Parathyroid adenoma (tissue), 2 donors: Measurements from ENCODE around the gene TNPO1.

Experiments used
- H2AFZ ChIP-seq: fragments of 300-600 bp; sonication (generic); one replicate; pipeline ENCODE4 v1.7.0; 2017; ENCODE audit warnings: antibody characterized with exemption, mild to moderate bottlenecking
- H3K27ac ChIP-seq: fragments of 300-600 bp; sonication (generic); one replicate; pipeline ENCODE4 v1.7.0; 2017
- H3K27me3 ChIP-seq: fragments of 300-600 bp; sonication (generic); one replicate; pipeline ENCODE4 v1.7.0; 2017; ENCODE audit warnings: low read length; ENCODE audit not compliant: control insufficient read depth, insufficient read depth
- H3K36me3 ChIP-seq: fragments of 300-600 bp; sonication (generic); one replicate; pipeline ENCODE4 v1.7.0; 2017; ENCODE audit warnings: low read length; ENCODE audit not compliant: control insufficient read depth, insufficient read depth
- H3K4me1 ChIP-seq: fragments of 300-600 bp; sonication (generic); one replicate; pipeline ENCODE4 v1.7.0; 2017; ENCODE audit warnings: control low read depth
- H3K4me2 ChIP-seq: fragments of 300-600 bp; sonication (generic); one replicate; pipeline ENCODE4 v1.7.0; 2017; ENCODE audit warnings: low read length
- H3K4me3 ChIP-seq: fragments of 300-600 bp; sonication (generic); one replicate; pipeline ENCODE4 v1.7.0; 2017; ENCODE audit warnings: low read depth, low read length
- H3K79me2 ChIP-seq: fragments of 300-600 bp; sonication (generic); one replicate; pipeline ENCODE4 v1.7.0; 2017; ENCODE audit warnings: control low read depth
- H3K9ac ChIP-seq: fragments of 300-600 bp; sonication (generic); one replicate; pipeline ENCODE4 v1.7.0; 2017; ENCODE audit warnings: mild to moderate bottlenecking
- H3K9me3 ChIP-seq: fragments of 300-600 bp; sonication (generic); one replicate; pipeline ENCODE4 v1.7.0; 2017; ENCODE audit warnings: low read length; ENCODE audit not compliant: control insufficient read depth
- TF ChIP-seq, protein P1 (sequence below): fragments of 300-600 bp; sonication (generic); IDR thresholded peaks from one replicate; pipeline ENCODE4 v1.7.0; 2017; ENCODE audit warnings: antibody characterized with exemption, mild to moderate bottlenecking
- donor health status: primary hyperparathyroidism.

Gene TNPO1

DNA sequence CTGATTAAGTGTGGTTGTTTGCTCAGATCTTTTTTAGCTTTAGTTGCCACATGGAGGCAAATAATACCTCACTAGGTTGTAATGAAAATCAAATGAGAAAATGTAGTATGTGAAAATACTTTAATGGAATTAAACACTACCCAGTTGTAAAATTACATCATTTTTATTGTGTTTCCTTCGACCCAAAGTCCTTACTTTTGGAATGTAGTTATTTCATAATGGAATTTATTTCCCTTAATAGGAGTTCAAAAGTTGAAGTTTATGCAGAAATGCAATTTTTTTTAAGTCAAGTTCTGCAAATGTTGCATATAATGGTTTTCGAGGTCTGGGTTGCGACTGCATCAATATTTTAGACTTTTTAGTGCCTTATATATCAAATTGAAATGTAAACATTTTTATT is 31.0 kb downstream of the TNPO1 start:
- Histone ChIP-seq H3K4me3 (peak overlapping the region; percentile 95), H3K9ac (no peak overlapping the region), H3K79me2 (peaks cover 21% of the 10 kb centered on the region), H3K27me3 (no peaks in the 10 kb centered on the region), H3K27ac (peak overlapping the region; percentile 88), H3K9me3 (no peaks in the 10 kb centered on the region), H3K4me2 (peak overlapping the region; percentile 70), H3K4me1 (peaks cover 18% of the 10 kb centered on the region), H3K36me3 (no peaks in the 10 kb centered on the region), H2AFZ (peak overlapping the region; percentile 90)
- TF ChIP-seq, protein P1, sequence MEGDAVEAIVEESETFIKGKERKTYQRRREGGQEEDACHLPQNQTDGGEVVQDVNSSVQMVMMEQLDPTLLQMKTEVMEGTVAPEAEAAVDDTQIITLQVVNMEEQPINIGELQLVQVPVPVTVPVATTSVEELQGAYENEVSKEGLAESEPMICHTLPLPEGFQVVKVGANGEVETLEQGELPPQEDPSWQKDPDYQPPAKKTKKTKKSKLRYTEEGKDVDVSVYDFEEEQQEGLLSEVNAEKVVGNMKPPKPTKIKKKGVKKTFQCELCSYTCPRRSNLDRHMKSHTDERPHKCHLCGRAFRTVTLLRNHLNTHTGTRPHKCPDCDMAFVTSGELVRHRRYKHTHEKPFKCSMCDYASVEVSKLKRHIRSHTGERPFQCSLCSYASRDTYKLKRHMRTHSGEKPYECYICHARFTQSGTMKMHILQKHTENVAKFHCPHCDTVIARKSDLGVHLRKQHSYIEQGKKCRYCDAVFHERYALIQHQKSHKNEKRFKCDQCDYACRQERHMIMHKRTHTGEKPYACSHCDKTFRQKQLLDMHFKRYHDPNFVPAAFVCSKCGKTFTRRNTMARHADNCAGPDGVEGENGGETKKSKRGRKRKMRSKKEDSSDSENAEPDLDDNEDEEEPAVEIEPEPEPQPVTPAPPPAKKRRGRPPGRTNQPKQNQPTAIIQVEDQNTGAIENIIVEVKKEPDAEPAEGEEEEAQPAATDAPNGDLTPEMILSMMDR = no peak

DNA sequence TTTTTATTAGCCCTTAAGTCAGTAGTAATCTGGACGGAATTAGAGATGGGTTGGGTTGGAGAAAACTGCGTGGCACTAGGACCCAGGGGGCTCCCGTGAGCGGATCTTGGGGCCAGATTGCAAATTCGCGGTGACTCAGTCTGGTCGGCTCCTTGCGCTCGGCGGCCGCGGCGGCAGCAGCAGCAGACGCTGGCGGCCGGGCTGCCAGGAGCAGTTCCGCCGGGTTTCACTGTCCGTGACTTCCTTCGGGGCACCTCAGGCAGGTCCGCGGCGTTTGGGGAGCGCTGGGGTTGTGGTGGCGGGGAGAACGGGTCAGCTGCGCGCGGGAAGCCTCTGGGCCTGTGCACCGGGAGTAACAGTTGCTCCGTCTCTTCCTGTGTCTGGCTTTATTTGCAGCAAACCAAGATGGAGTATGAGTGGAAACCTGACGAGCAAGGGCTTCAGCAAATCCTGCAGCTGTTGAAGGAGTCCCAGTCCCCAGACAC is 31.6 kb downstream of the TNPO1 start:
- peak overlapping the region; percentile 95 for H3K4me3 ChIP-seq

DNA sequence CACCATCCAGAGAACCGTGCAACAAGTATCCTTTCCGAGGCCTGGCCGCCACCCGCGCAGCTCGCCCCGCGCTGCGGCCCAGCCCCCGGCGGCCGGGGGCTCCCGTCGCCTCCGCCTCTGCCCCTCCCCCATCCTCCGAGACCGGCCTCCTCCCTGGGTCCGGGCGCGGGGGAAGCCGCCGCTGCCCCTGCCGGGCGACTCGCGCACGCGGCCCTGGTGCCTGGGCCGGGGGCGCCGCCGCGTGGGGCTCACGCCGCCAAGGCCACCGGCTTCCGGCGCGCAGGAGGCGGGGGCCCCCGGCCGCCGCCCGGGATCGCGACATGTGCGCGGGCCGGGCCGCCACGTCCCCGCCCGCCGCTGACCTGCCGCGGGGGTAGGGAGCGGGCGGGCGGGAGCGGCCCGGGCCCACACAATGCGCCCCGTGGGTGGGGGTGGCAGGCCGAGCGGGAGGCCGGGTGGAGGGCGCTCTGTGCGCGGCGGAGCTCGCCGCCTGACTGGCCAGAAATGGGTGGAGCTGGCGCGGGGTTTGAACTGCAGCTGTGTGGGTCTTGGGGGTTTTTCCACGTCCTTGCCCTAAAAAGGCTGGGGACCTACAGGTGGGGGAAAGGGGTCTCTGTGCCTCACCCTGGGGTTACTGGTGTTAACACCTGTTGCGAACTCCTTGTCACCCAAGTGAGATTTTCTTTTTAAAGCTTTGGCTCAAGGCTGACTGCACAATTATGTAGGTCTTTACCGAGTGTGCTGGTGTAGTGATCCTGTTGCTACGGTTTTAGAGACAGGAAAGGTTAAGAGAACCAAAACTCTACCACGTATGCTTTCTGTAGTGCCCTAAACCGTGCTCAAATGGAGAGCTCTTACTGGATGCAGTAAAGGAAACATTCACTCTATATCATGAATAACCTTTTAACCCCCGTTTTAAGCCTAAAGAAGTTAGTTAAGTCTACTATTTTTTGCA is 32.3 kb downstream of the TNPO1 start:
- TF ChIP-seq, protein P1 = no peak
- Histone ChIP-seq H3K27me3 (no peaks in the 10 kb centered on the region), H3K9ac (peak overlapping the region; percentile 32)

More for the DNA sequence above, 31.6 kb downstream of the TNPO1 start:
- Histone ChIP-seq H3K9me3 (no peaks in the 10 kb centered on the region), H2AFZ (peak overlapping the region; percentile 90), H3K27me3 (no peaks in the 10 kb centered on the region), H3K9ac (peak overlapping the region; percentile 32), H3K27ac (peak overlapping the region; percentile 88), H3K36me3 (no peaks in the 10 kb centered on the region), H3K4me2 (peak overlapping the region; percentile 70), H3K79me2 (peaks cover 21% of the 10 kb centered on the region), H3K4me1 (peaks cover 13% of the 10 kb centered on the region)
- TF ChIP-seq, protein P1 = peak; percentile 25

DNA sequence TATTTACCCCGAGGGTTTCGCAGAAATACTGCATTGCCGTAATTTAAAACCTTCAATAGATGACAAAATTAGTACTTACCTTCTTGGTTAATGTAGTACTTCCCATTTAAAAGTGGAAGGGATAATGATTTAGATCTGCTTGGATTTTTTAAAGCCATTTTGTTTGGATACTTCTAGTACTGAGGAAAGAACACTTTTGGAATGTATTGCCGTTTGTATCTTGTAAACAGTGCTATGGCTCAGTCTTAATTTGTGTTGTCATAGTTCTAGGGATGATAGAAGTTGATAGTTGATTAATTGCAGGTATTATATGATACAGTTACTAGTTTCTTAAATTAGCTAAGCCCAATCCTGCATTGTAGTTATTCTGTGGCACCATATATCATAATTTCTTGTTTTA is 33.1 kb downstream of the TNPO1 start:
- no peaks in the 10 kb centered on the region for H3K27me3 ChIP-seq
- H3K36me3 ChIP-seq = no peaks in the 10 kb centered on the region
- no peak overlapping the region for H3K4me3 ChIP-seq
- H3K79me2 ChIP-seq = peaks cover 18% of the 10 kb centered on the region
- no peak overlapping the region for H3K9ac ChIP-seq
- TF ChIP-seq, protein P1 = no peak
- no peak overlapping the region for H3K27ac ChIP-seq
- H3K4me1 ChIP-seq = peaks cover 13% of the 10 kb centered on the region
- no peaks in the 10 kb centered on the region for H3K9me3 ChIP-seq
- no peak overlapping the region for H2AFZ ChIP-seq
- H3K4me2 ChIP-seq = peak overlapping the region; percentile 72

More for the DNA sequence above, 32.3 kb downstream of the TNPO1 start:
- peaks cover 21% of the 10 kb centered on the region for H3K79me2 ChIP-seq
- H3K4me2 ChIP-seq = peak overlapping the region; percentile 72
- no peaks in the 10 kb centered on the region for H3K9me3 ChIP-seq
- peaks cover 13% of the 10 kb centered on the region for H3K4me1 ChIP-seq
- peak overlapping the region; percentile 88 for H3K27ac ChIP-seq
- no peaks in the 10 kb centered on the region for H3K36me3 ChIP-seq
- H2AFZ ChIP-seq = peak overlapping the region; percentile 90
- H3K4me3 ChIP-seq = peak overlapping the region; percentile 95
